ENCODE results near the gene SDK1. TPM values are rescaled to one million over a fixed set of nuclear protein-coding genes. Genes with fewer than 3 reads are reported as not detected.

SDK1 gene
- total and polyA plus RNA-seq, 2 of the 8 experiments (the other 6 are each of a cell fraction or from before 2014, with no cell fraction given): 3.3 to 7.2 TPM

DNA sequence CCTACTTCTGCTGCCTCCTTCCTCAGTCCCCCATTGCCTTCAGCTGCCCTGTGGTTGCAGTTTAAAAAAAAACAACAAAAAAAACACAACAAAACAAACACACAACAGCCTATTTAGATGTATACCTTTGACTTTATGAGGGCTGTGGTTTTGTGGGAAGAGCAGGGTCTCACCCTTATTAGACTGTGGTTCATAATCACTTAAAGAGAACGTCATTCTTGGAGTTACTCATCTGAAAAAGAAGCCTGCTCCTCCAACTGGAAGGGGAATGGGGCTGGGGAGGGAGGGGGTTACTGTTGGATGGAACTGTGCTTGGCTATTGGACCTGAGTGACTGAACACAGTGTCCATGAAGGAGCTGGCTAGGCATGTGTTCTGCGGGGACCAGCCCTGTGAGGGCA, 48.1 kb downstream of the SDK1 start:
- H3K23me2 ChIP-seq (ENCODE audit: low read depth, low read length): no peaks in the 10 kb centered on the region
- peaks cover 2 to 3% of the 10 kb centered on the region in 2 experiments for H4K20me1 ChIP-seq (replicated peaks in 1 of 2; ENCODE audit: control insufficient read depth in 1 of 2, insufficient read depth in 2 of 2, low read length in 2 of 2)
- H3K9me3 ChIP-seq (ENCODE audit: insufficient read depth in 2 of 2, low read depth in 1 of 2, low read length in 1 of 2): no peaks in the 10 kb centered on the region
- H3K9ac ChIP-seq (replicated peaks in 1 of 4; ENCODE audit: extremely low read depth in 1 of 4, low read depth in 3 of 4, low read length in 3 of 4): no peak overlapping the region
- no peak overlapping the region for H3K56ac ChIP-seq (replicated peaks; ENCODE audit: insufficient read length, low read depth, low read length)
- no peak overlapping the region for H2AK5ac ChIP-seq (ENCODE audit: low read depth, low read length)
- no peak overlapping the region for H3K4me3 ChIP-seq (ENCODE audit: extremely low read depth in 1 of 4, insufficient read depth in 2 of 4, low read depth in 3 of 4, low read length in 4 of 4)
- peaks cover 0 to 2% (median 0%) of the 10 kb centered on the region in 4 experiments; a peak in 1 of 7 replicates for H3K4me1 ChIP-seq (replicated peaks in 1 of 4; ENCODE audit: control insufficient read depth in 3 of 4, insufficient read depth in 4 of 4, low read length in 3 of 4)
- CTCF ChIA-PET (ENCODE audit: partially characterized antibody): no interaction called here
- H4K91ac ChIP-seq (replicated peaks; ENCODE audit: insufficient read length, low read length): no peak overlapping the region
- no peaks in the 10 kb centered on the region for H3K79me2 ChIP-seq (ENCODE audit: control insufficient read depth in 1 of 2, insufficient read depth in 2 of 2, low read length in 2 of 2)
- no peak overlapping the region for H3K27ac ChIP-seq (ENCODE audit: low read depth, low read length)
- H4K8ac ChIP-seq (ENCODE audit: extremely low read depth, insufficient read depth, low read length): no peak overlapping the region
- FAIRE-seq: no peak
- H3K23ac ChIP-seq (ENCODE audit: insufficient read length): no peak overlapping the region
- H2BK5ac ChIP-seq (ENCODE audit: low read depth, low read length): no peak overlapping the region
- H2AFZ ChIP-seq (ENCODE audit: low read length): no peak overlapping the region
- H2BK20ac ChIP-seq (ENCODE audit: low read length): no peak overlapping the region
- no peak overlapping the region for H2BK12ac ChIP-seq (ENCODE audit: low read depth, low read length)
- H3K27me3 ChIP-seq (replicated peaks in 1 of 4; ENCODE audit: control insufficient read depth in 3 of 4, extremely low read depth in 1 of 4, insufficient read depth in 3 of 4, low read length in 3 of 4): no peaks in the 10 kb centered on the region
- no peak for DNase-seq (ENCODE audit: low read depth in 1 of 2, low spot score in 2 of 2)
- H3K4me2 ChIP-seq (ENCODE audit: insufficient read depth in 1 of 2, low read depth in 2 of 2, low read length in 2 of 2): no peak overlapping the region
- H2BK15ac ChIP-seq (ENCODE audit: low read length): no peak overlapping the region
- no peak overlapping the region for H2BK120ac ChIP-seq (replicated peaks; ENCODE audit: low read depth, low read length)
- no peak overlapping the region for H3K18ac ChIP-seq (ENCODE audit: extremely low read depth, low read length)
- H3K36me3 ChIP-seq (ENCODE audit: control insufficient read depth in 2 of 4, insufficient read depth in 4 of 4, low read length in 3 of 4): no peaks in the 10 kb centered on the region
- H3K14ac ChIP-seq (ENCODE audit: insufficient read length): no peak overlapping the region
- H4K5ac ChIP-seq (ENCODE audit: insufficient read length, low read depth, low read length): no peak overlapping the region
- no peak overlapping the region for H3K4ac ChIP-seq (replicated peaks; ENCODE audit: insufficient read length, low read depth, low read length)
- POLR2A ChIA-PET (ENCODE audit: partially characterized antibody): interaction anchor here (0.9 kb wide), 1 partner anchor 9 kb away, joined by 3 read pairs; no protein-coding TSS in a partner anchor
- H3K79me1 ChIP-seq (ENCODE audit: low read depth, low read length): no peaks in the 10 kb centered on the region
- TF ChIP-seq RNF2 (IDR thresholded peaks at IDR 0.05; ENCODE audit: borderline replicate concordance, low read depth, low read length, missing control alignments, poor library complexity, severe bottlenecking): no peak
- TF ChIP-seq CEBPB (IDR thresholded peaks at IDR 0.05; ENCODE audit: low read depth, low read length): no peak
- WGBS, 2 experiments (ENCODE audit: extremely low coverage in 1 of 2, insufficient coverage in 1 of 2, insufficient read length in 1 of 2, insufficient replicate concordance in 2 of 2, low coverage in 1 of 2, low lambda C conversion rate in 2 of 2, missing lambda C conversion rate in 1 of 2): 100% methylated on average over 2 of the region's 2 CpGs; no CpG with 5 or more reads in 1 of the 2 experiments
